Measurements from ENCODE around the gene CDK14. TPM values are rescaled to one million over a fixed set of nuclear protein-coding genes. Genes with fewer than 3 reads are reported as not detected.

The CDK14 gene
- total RNA-seq, 1 experiment from 2014 or later: 57.9 TPM

DNA sequence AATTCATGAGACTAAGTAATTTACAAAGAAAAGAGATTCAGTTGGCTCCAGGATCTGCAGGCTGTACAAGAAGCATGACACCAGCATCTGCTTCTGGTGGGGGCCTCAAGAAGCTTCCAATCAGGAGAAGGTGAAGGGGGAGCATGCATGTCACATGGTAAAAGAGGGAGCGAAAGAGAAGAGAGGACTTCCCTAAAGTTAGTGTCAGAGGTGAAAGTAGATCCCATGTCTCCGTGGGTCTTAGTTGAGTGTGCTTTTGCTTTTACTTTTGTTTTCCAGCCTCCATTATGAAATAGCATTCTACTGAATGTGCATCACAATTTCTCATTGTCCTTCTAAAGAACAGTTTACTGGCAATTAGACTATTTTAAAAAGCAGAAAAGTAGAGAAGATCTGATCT lies 454.6 kb downstream of the CDK14 start:
- ATAC-seq (no peak), DNase-seq (ENCODE audit: low spot score) (no peak)
- H3K4me3 Mint-ChIP-seq: no peak overlapping the region
- peaks cover 21% of the 10 kb centered on the region for H3K4me1 Mint-ChIP-seq
- ChIA-PET CTCF (no interaction called here), POLR2A (no interaction called here)
- TF ChIP-seq PREB (CRISPR knock-in tag; IDR thresholded peaks at IDR 0.05; ENCODE audit: borderline replicate concordance): no peak
- TF ChIP-seq, protein P1, sequence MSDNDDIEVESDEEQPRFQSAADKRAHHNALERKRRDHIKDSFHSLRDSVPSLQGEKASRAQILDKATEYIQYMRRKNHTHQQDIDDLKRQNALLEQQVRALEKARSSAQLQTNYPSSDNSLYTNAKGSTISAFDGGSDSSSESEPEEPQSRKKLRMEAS (CRISPR knock-in tag; IDR thresholded peaks at IDR 0.05): no peak
- TF ChIP-seq ZNF219 (CRISPR knock-in tag; IDR thresholded peaks at IDR 0.05; ENCODE audit: borderline replicate concordance): no peak
- TF ChIP-seq, protein P2, sequence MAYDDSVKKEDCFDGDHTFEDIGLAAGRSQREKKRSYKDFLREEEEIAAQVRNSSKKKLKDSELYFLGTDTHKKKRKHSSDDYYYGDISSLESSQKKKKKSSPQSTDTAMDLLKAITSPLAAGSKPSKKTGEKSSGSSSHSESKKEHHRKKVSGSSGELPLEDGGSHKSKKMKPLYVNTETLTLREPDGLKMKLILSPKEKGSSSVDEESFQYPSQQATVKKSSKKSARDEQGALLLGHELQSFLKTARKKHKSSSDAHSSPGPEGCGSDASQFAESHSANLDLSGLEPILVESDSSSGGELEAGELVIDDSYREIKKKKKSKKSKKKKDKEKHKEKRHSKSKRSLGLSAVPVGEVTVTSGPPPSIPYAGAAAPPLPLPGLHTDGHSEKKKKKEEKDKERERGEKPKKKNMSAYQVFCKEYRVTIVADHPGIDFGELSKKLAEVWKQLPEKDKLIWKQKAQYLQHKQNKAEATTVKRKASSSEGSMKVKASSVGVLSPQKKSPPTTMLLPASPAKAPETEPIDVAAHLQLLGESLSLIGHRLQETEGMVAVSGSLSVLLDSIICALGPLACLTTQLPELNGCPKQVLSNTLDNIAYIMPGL (CRISPR knock-in tag; IDR thresholded peaks at IDR 0.05): no peak
- no peak for TF ChIP-seq EMX1 (CRISPR knock-in tag; IDR thresholded peaks at IDR 0.05)
- TF ChIP-seq ZNF317 (CRISPR knock-in tag; IDR thresholded peaks at IDR 0.05; ENCODE audit: borderline replicate concordance, low read depth): no peak
- no peak for TF ChIP-seq ZSCAN18 (CRISPR knock-in tag; IDR thresholded peaks at IDR 0.05)
- TF ChIP-seq ESRRA (CRISPR knock-in tag; IDR thresholded peaks at IDR 0.05; ENCODE audit: borderline replicate concordance): no peak
- no peak for TF ChIP-seq RORB (CRISPR knock-in tag; IDR thresholded peaks at IDR 0.05)
- TF ChIP-seq RELA (CRISPR knock-in tag; IDR thresholded peaks at IDR 0.05; ENCODE audit: borderline replicate concordance): no peak
- no peak for TF ChIP-seq ZNF232 (CRISPR knock-in tag; IDR thresholded peaks at IDR 0.05)
- TF ChIP-seq CBFB (CRISPR knock-in tag; IDR thresholded peaks at IDR 0.05; ENCODE audit: low read depth): no peak
- no peak for TF ChIP-seq SMAD3 (CRISPR knock-in tag; IDR thresholded peaks at IDR 0.05; ENCODE audit: borderline replicate concordance)
- TF ChIP-seq CTCF (IDR thresholded peaks at IDR 0.05): no peak
- TF ChIP-seq SP1 (CRISPR knock-in tag; conservative IDR thresholded peaks at IDR 0.05): no peak
- no peak for TF ChIP-seq NR3C1 (CRISPR knock-in tag; conservative IDR thresholded peaks at IDR 0.05; ENCODE audit: low read depth)
- no peak for TF ChIP-seq KAT7 (CRISPR knock-in tag; IDR thresholded peaks at IDR 0.05; ENCODE audit: borderline replicate concordance)
- TF ChIP-seq TCF7 (CRISPR knock-in tag; IDR thresholded peaks at IDR 0.05; ENCODE audit: low read depth): no peak
- TF ChIP-seq, protein P3, sequence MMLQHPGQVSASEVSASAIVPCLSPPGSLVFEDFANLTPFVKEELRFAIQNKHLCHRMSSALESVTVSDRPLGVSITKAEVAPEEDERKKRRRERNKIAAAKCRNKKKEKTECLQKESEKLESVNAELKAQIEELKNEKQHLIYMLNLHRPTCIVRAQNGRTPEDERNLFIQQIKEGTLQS (CRISPR knock-in tag; conservative IDR thresholded peaks at IDR 0.05): no peak
- TF ChIP-seq, protein P4, sequence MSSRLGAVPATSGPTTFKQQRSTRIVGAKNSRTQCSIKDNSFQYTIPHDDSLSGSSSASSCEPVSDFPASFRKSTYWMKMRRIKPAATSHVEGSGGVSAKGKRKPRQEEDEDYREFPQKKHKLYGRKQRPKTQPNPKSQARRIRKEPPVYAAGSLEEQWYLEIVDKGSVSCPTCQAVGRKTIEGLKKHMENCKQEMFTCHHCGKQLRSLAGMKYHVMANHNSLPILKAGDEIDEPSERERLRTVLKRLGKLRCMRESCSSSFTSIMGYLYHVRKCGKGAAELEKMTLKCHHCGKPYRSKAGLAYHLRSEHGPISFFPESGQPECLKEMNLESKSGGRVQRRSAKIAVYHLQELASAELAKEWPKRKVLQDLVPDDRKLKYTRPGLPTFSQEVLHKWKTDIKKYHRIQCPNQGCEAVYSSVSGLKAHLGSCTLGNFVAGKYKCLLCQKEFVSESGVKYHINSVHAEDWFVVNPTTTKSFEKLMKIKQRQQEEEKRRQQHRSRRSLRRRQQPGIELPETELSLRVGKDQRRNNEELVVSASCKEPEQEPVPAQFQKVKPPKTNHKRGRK (CRISPR knock-in tag; IDR thresholded peaks at IDR 0.05; ENCODE audit: borderline replicate concordance): no peak
- H3K9me3 Mint-ChIP-seq: no peaks in the 10 kb centered on the region
- no peak overlapping the region for H3K27ac Mint-ChIP-seq
- H3K27me3 Mint-ChIP-seq (ENCODE audit: low read depth): peaks cover 68% of the 10 kb centered on the region
- H3K36me3 Mint-ChIP-seq: no peaks in the 10 kb centered on the region
